ENCODE measurements around the gene FAT1. TPM values are rescaled to one million over a fixed set of nuclear protein-coding genes. Genes with fewer than 3 reads are reported as not detected.

The FAT1 gene
- total RNA-seq, 1 experiment from 2014 or later: 172 TPM

GRCh38 chr4:186725469-186726425 lies 2.1 kb upstream of the FAT1 start:
- H3K27me3 Mint-ChIP-seq (ENCODE audit: low read depth): peaks cover 17% of the 10 kb centered on the region
- H3K9me3 Mint-ChIP-seq: no peaks in the 10 kb centered on the region
- ATAC-seq (peak; percentile 23), DNase-seq (ENCODE audit: low spot score) (peak; percentile 71)
- TF ChIP-seq NR1H2 (CRISPR knock-in tag; IDR thresholded peaks at IDR 0.05) (no peak), ZNF423 (CRISPR knock-in tag; IDR thresholded peaks at IDR 0.05) (0 out of 2 replicates have a peak, but pooled peaks have one; percentile 11), ELF4 (CRISPR knock-in tag; IDR thresholded peaks at IDR 0.05; ENCODE audit: low read depth) (no peak), ZNF219 (CRISPR knock-in tag; IDR thresholded peaks at IDR 0.05; ENCODE audit: borderline replicate concordance) (no peak), CREB1 (CRISPR knock-in tag; IDR thresholded peaks at IDR 0.05) (no peak), NFE2L1 (CRISPR knock-in tag; IDR thresholded peaks at IDR 0.05) (no peak), MAX (CRISPR knock-in tag; IDR thresholded peaks at IDR 0.05) (no peak), ZNF416 (CRISPR knock-in tag; IDR thresholded peaks at IDR 0.05) (0 out of 2 replicates have a peak, but pooled peaks have one; percentile 63), MXD4 (CRISPR knock-in tag; IDR thresholded peaks at IDR 0.05; ENCODE audit: borderline replicate concordance) (no peak), IRF1 (CRISPR knock-in tag; IDR thresholded peaks at IDR 0.05) (no peak), ARID4B (CRISPR knock-in tag; IDR thresholded peaks at IDR 0.05; ENCODE audit: borderline replicate concordance) (no peak), CBFB (CRISPR knock-in tag; IDR thresholded peaks at IDR 0.05; ENCODE audit: low read depth) (no peak), AFF4 (CRISPR knock-in tag; IDR thresholded peaks at IDR 0.05; ENCODE audit: borderline replicate concordance) (no peak)
- 0 out of 2 replicates have a peak overlapping the region, but pooled peaks have one; percentile 96 for H3K27ac Mint-ChIP-seq
- ChIA-PET CTCF (interaction anchor here (0.8 kb wide), 1 partner anchor 268 kb away, joined by 3 read pairs; no protein-coding TSS in a partner anchor), POLR2A (no interaction called here)
- H3K36me3 Mint-ChIP-seq: peaks cover 2% of the 10 kb centered on the region; the same call in 1 of the 2 replicates
- peak overlapping the region; percentile 95 for H3K4me3 Mint-ChIP-seq
- peaks cover 33% of the 10 kb centered on the region for H3K4me1 Mint-ChIP-seq

- Mint-ChIP-seq H3K27ac (peak overlapping the region; percentile 96), H3K27me3 (ENCODE audit: low read depth) (peaks cover 17% of the 10 kb centered on the region)
- POLR2A ChIA-PET: interaction anchor here (1.7 kb wide), 1 partner anchor 459 kb away, joined by 6 read pairs; the partner anchor contains the start of gene F11
- TF ChIP-seq AFF4 (CRISPR knock-in tag; IDR thresholded peaks at IDR 0.05; ENCODE audit: borderline replicate concordance) (no peak), ZSCAN18 (CRISPR knock-in tag; IDR thresholded peaks at IDR 0.05) (no peak), IRF2 (CRISPR knock-in tag; IDR thresholded peaks at IDR 0.05; ENCODE audit: borderline replicate concordance, low read depth) (no peak), MLX (CRISPR knock-in tag; IDR thresholded peaks at IDR 0.05) (no peak)
Observed at GRCh38 chr4:186724864-186725468, 1.3 kb upstream of the FAT1 start.

More at GRCh38 chr4:186724864-186725468, 1.3 kb upstream of the FAT1 start:
- H3K9me3 Mint-ChIP-seq: no peaks in the 10 kb centered on the region
- CTCF ChIA-PET: interaction anchor here (0.5 kb wide), 1 partner anchor 29 kb away, joined by 6 read pairs; no protein-coding TSS in a partner anchor
- DNase-seq (ENCODE audit: low spot score): no peak
- H3K36me3 Mint-ChIP-seq: peaks cover 2% of the 10 kb centered on the region; the same call in 1 of the 2 replicates
- peaks cover 33% of the 10 kb centered on the region for H3K4me1 Mint-ChIP-seq
- no peak for ATAC-seq
- peak overlapping the region; percentile 95 for H3K4me3 Mint-ChIP-seq

Data from WTC11 (cell line).